Stimulated activated CD8-positive, alpha-beta memory T cell treated with anti-CD3 and anti-CD28 coated beads, Interleukin-4, amount 100 ng/mL, for 48 hours (primary cell): ENCODE results near the gene BAK1.
"Not testable (repeated sequence)": the region's sequence is repeated elsewhere in the genome, so short reads cannot be mapped to it uniquely, and the experiment has no call there.

ENCODE experiments used
- DNase-seq: peaks from one replicate; pipeline ENCODE4 v3.0.0-alpha.2; 2020

Gene BAK1

DNA sequence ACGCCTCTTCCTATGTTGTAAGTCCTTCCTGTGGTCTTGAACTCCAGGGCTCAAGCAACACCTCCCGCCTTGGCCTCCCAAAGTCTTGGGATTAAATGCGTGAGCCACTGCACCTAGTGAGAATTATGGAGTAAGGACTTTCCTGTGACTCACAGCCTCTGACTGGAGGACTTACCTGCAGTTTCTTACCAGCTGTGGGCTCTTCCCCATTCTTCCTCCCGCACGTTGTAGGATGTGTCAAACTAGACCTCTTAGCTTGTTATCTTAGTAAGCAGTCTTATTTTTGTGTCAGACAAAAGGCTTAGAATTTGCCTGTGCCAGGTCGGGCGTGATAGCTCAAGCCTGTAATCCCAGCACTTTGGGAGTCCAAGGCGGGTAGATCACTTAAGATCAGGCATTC is 30.9 kb downstream of the BAK1 start:
- no peak for DNase-seq

DNA sequence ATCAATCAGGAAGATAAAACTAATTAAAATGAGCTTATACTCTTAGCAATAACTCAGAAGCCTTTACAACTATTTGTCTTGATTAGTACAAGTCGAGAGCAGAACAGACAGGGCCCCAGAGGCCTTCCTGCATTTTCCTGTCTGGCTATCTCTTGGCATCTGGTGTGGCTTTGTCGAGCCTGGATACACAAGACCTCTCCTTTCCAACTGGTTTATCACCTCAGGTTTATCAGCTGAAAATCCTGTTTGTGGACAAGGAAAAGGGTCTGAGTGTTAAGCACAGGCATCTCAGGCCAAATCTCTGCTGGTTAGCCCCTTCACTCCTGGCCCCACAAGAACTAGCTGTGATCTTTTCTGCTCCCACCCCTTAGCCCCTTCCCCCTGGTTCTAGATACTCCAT is 32.6 kb downstream of the BAK1 start:
- DNase-seq, result no peak

DNA sequence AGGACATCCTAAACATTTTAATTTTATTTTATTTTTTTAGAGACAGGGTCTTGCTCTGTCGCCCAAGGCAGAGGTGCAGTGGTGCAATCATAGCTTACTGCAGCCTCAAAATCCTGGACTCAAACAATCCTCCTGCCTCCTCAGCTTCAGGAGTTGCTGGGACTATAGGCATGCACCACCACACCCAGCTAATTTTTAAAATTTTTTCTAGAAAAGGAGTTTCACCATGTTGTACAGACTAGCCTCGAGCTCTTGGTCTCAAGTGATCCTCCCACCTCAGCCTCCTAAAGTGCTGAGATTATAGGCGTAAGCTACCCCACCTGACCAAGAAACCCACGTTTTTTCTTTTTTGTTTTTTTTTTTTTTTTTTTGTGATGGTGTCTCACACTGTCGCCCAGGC is 33.3 kb downstream of the BAK1 start:
- no peak for DNase-seq

DNA sequence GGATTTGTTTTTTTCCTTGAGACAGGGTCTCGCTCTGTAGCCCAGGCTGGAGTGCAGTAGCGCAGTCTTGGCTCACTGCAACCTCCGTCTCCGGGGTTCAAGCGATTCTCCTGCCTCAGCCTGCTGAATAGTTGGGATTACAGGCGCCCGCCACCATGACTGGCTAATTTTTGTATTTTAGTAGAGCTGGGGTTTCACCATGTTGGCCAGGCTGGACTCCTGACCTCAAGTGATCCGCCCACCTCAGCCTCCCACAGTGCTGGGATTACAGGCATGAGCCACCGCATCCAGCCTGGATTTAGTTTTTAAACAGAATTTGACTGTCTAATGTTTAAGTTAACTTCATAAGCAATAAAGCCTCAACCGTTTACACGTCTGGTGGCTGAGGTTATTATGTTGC is 34.8 kb downstream of the BAK1 start:
- DNase-seq, result not testable (repeated sequence)

DNA sequence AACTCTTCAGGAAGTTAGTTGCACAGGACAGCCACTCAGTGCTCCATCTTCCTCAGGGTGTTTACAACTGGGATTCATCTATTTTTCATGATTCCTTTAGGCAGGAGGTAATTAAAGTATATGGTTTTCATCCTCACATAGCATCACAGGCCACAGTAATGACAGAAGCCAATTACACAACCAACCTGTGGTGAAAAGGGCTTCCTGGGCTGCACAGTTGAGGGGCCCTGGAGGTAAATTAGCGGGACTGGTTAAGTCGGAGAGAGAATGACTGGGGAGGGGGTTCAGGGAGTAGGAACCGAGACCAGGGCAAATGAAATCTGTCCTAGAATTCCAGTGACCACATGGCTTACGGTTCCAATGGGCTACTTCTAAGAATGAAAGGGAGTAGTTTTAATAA is 37.0 kb downstream of the BAK1 start:
- no peak for DNase-seq

DNA sequence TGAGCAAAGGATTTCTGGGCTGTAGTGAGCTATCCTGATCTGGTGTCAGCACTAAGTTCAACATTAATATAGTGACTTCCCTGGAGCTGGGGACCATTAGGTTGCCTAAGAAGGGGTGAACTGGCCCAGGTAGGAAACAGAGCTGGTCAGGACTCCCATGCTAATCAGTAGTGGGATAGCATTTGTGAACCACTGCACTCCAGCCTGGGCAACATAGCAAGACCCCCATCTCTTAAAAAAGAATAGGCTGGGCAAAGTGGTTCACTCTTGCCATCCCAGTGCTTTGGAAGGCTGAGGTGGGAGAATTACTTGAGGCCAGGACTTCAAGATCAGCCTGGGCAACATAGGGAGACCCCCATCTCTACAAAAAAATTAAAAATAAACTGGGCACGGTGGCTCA is 39.3 kb downstream of the BAK1 start:
- DNase-seq, result no peak

DNA sequence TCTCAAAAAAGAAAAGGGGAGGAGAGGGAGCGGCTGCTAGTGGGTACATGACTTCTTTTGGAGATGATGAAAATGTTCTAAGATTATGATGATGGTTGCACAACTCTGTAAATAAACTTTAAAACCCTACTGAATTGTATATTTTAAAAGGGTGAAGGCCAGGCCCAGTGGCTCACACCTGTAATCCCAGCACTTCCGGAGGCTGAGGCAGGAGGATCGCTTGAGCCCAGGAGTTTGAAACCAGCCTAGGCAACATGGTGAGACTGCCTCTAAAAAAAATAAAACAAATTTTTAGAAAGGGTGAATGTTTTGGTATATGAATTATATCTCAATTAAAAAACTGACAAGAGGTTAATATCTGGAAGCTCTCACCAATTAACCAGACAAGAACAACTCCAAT is 45.4 kb downstream of the BAK1 start:
- DNase-seq, result no peak

DNA sequence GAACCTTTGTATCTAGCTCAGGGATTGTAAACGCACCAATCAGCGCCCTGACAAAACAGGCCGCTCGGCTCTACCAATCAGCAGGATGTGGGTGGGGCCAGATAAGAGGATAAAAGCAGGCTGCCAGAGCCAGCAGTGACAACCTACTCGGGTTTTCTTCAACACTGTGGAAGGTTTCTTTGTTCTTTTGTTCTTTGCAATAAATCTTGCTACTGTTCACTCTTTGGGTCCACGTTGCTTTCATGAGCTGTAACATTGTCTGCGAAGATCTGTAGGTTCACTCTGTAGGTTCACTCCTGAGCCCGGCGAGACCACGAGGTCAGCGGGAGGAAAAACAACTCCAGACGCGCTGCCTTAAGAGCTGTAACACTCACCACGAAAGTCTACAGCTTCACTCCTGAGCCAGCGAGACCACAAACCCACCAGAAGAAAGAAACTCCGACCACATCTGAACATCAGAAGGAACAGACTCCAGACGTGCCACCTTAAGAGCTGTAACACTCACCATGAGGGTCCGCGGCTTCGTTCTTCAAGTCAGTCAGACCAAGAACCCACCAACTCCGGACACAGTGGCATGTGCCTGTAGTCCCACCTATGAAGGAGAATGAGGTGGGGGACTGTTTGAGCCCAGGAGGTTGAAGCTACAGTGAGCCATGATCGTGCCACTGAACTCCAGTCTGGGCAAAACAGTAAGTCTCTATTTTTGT is 46.8 kb downstream of the BAK1 start:
- peak; percentile 72 for DNase-seq

DNA sequence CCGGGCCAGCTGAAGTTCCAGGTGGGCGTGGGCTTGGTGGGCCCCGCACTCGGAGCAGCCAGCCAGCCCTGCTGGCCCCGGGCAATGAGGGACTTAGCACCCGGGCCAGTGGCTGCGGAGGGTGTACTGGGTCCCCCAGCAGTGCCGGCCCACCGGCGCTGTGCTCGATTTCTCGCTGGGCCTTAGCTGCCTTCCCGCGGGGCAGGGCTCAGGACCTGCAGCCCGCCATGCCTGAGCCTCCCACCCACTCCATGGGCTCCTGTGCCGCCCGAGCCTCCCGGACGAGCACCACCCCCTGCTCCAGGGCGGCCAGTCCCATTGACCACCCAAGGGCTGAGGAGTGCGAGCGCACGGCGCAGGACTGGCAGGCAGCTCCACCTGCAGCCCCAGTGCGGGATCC is 47.6 kb downstream of the BAK1 start:
- not testable (repeated sequence) for DNase-seq

DNA sequence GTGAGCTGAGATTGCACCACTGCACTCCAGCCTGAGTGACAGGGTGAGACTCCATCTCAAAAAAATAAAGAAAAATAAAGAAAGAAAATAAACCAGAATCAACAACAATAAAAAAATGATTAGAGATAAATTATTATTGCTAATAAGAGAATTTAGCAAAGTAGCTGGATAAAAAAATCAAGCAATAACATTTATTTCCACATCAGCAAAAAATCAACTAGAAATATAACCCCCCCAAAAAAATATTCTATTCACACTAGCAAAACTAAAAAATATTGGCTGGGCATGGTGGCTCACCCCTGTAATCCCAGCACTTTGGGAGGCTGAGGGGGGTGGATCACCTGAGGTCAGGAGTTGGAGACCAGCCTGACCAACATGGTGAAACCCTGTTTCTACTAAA is 49.5 kb downstream of the BAK1 start:
- DNase-seq, result not testable (repeated sequence)
